HG02970 (cell line): ENCODE results near the gene IL1RAPL2.
"Not testable (repeated sequence)": the region's sequence is repeated elsewhere in the genome, so short reads cannot be mapped to it uniquely, and the experiment has no call there.

ENCODE experiments used
- ATAC-seq: cut with Tn5 transposase; IDR thresholded peaks from one replicate; pipeline ENCODE4 v1.9.1; 2021; ENCODE audit warnings: mild to moderate bottlenecking, moderate library complexity, moderate number of reproducible peaks; ENCODE audit not compliant: unreplicated experiment, low FRiP score

Gene IL1RAPL2

DNA sequence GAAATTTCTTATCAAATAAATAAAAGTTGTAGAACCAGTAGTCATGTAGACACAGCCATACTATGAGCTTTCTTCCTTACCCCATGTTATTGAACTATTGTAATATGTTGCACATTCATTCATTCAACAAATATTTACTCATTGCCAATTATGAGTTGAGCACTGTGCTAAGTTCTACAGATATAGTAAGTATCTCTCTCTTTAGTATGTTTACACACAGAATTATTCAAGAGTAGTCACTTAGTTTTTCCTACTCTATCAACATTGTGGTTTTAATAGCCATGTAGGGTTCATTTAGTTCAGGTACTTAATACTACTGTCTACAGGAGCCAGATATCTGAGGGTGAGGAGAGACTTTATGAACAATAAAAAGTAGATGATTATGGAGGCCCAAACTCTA, 568.3 kb downstream of the IL1RAPL2 start:
- no peak for ATAC-seq

DNA sequence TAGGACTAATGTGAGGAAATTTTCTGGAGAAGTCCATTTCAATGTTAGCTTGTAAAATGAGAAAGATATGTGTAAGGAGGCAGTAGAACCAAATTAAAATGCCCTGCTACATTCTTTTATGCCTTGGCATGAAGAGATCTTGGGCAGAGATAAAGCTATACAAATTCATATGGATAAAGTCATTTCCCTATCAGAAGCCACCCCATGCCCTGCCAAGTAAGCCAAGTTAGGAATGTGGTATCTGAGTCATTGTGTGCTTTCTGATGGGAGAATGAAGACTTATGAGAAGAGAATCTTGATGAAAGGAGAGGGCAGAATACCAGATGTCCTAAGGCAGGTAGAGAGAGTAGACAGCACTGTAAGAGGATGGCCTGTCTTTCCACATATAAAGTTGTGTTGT, 570.8 kb downstream of the IL1RAPL2 start:
- no peak for ATAC-seq

DNA sequence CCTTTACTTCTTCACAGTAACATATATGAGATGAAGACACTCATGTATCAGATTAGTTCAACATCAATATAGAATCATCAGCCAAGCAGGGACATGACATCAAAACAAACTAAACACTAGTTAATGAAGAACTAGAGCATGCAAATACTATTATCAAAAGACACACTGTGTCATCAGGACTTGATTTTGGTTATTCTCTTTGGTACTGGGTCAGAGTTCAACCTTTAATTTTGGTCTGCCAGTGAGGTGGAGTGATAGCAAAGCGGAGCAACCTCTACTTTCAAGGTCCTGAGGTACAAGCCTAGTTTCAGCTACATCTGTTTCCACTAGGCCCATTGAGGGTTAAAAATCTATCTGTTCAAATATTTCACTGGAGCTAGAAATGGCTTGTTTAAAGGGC, 584.0 kb downstream of the IL1RAPL2 start:
- no peak for ATAC-seq

DNA sequence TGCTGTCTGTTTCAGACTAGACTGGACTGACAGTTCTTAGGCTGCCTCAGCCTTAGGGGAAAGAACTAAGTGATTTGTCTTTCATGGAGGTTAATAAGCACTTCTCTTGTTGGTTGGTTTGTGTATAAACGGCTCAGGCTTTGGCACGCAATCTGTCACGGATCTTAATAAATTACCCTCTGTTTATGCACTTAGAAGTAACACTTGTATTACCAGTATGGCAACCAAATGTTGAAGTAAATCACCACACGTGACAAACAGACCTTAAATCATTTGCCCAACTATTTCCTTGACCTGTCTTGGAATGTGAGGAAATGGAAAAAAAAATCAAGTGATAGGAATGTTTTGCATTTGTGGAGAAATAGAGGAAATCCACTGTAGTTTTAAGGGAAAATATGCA, 584.6 kb downstream of the IL1RAPL2 start:
- no peak for ATAC-seq

DNA sequence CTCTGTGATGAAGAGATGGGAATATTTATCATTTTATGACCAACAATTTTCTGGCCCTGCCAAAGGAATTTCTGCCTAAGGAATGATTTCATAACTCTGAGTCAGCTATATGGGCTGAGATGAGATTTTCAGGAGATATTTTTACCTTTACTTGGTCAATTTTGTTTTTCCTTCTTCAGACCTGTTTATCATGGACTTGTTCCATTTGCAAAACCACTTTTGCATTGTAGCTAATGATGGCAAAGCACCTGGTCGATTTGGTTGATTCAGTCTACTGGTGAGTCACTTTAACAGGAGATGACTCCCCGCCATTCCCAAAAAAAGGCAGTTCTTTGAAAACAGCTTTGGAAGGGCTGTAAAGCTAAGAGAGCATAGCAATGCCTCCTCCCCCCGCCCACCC, 601.2 kb downstream of the IL1RAPL2 start:
- no peak for ATAC-seq

DNA sequence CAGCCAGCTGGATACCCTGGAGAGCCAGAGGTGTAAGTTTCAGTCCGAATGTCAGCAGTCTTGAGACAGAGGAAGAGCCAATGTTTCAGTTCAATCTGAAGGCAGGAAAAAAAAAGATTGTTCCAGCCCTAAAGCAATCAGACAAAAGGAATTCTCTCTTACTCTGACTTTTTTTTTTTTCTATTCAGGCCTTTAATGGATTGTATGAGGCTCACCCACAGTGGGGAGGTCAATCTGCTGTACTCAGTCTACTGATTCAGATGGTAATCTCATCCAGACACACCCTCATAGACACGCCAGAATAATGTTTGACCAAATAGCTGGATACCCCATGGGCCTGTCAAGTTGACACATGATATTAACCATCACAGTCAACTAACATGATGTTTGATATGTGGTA, 602.6 kb downstream of the IL1RAPL2 start:
- no peak for ATAC-seq

DNA sequence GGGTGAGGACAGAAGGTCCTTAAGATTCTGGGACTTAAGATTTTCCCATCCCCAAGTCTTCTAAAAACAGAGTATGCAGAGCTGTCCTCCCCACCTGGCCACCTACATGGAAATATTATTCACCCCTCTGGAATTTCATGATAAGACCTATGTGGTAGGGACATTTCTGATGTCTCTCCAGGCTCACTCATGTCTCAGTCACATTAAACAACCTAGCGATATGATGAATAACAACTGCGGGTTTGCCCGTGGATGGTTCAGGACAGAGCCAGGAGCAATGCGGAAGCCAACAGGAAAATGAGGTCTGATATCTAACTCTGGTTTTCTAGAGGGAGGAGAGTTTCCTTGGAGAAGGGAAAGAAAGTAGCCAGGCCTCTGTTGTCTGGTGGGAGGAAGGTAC, 607.1 kb downstream of the IL1RAPL2 start:
- ATAC-seq: no peak

DNA sequence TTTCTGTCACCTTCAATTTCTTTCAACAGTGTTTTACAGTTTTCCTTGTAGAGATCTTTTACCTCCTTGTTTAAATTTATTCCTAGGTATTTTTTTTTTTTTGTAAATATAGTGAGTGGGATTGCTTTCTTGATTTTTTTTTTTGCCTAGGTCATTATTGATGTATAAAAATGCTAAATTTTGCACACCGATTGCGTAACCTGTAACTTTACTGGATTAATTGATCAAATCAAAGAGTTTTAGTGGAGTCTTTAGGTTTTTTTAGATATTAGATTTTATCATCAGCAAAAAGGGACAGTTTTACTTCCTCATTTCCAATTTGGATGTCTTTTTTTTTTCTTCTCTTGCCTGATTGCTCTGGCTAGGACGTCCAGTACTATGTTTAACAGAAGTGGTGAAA, 613.6 kb downstream of the IL1RAPL2 start:
- no peak for ATAC-seq

DNA sequence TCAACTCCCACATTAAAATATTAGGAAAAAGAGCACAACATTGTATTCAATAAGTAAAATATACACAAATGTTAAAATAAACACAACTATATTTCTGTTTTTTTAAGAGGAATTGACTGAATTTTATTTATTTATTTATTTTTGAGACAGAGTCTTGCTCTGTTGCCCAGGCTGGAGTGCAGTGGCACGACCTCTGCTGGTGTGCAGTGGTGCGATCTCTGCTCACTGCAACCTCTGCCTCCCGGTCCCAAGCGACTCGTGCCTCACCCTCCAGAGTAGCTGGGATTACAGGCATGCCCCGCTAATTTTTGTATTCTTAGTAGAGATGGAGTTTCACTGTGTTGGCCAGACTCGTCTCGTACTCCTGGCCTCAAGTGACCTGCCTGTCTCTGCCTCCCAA, 623.1 kb downstream of the IL1RAPL2 start:
- no peak for ATAC-seq

DNA sequence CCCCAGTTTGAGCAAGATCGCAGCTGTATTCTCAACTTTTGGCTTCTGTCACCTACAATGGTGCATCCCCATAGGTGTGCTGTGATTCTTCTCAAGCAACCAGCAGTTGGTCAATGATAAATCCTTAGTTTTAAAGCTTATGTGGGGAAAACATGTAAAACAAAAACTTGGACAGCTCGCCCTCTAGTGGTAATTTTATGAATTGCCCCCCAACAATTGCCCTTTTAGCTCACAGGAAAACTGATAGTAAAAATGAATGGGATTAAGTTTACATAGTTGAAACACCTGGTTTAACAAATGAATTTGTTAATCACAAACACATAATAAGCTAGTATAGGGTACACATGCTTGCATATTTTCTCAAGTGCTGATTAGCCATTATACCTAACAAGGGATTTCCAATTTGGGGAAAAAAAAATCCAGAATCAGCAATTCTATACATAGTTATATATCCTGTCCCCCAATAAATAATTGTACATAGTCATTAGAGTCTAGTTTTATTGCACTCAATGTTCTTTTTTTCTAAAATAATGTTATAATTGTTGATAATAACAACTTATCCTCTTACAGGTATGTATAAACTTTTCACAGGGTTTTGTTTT, 624.4 kb downstream of the IL1RAPL2 start:
- no peak for ATAC-seq

DNA sequence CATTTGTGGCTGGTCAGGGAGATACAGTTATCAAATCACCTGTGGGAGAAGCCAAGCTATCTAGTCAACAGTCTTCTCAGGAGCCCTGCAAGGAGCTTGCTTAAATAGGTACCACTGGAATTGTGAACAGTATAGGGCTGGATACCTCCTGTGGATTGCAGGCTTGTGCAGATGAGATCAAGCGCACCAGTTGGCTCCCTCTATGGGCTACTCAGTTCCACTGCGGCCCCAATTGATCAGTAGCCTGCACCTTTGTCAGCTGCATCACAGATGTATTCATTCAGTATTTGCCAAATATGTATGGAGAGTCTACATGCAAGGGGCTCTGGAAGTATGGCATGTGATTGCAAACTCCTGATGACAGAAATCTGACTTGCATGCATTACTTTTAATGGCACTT, 625.9 kb downstream of the IL1RAPL2 start:
- ATAC-seq: peak; percentile 50

DNA sequence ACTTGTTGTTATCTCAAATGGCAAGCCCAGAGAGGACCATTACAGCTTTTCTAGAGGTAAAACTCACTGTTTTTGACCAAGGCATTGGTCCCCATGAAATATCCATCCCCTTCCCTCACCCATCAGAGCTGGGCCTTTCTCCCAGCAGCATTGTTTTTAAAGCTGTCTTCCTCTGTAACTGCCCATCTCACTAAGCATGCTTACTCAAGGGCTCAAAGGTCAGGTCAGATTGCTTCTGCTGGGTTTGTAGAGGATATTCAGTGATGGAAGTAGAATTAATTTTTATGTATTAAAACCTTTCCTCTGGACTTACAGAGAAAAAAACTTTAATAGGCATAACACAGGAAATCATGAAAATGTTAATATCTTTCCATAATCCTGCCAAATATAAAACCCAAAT, 643.4 kb downstream of the IL1RAPL2 start:
- no peak for ATAC-seq

DNA sequence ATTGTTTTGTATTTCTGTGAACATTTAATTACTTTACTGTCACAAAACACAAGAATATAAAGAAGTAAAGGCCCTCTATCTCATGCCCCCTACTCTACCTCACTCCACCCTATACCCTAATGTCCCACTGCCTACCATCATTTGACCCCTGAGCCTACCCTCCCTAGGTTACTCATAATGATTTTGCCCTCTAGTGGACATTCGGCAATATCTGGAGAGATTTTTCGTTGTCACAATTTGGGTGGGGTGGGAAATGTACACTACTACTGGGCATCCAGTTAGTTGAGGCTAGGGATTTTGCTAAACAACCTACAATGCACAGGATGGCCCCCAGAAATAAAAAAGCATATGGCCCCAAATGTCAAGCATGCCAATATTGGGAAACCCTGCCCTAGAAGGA, 644.3 kb downstream of the IL1RAPL2 start:
- no peak for ATAC-seq

DNA sequence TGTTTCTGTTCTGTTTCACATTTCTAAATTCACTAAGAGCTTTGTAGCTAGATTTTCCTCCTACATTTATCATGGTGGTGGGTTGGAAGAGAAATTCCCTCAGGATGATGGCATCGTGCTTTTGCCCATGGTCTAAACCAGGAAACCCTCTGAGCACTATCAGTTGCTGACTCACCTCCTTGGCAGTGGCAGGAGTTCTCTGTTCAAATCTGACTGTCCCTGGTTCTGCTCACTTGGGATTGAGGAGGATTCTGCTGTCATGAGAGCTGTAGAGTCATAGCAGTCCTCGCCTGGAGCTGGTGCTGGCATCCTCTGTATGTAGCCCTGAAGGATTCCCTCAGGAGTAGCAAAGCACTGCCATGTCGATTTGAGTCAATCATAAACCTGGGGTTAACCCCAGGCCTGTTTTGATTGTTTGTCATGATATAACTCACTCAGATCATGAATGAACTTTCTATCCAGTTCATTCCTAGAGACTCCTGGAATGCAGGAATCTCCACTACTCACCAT, 645.1 kb downstream of the IL1RAPL2 start:
- ATAC-seq: no peak

DNA sequence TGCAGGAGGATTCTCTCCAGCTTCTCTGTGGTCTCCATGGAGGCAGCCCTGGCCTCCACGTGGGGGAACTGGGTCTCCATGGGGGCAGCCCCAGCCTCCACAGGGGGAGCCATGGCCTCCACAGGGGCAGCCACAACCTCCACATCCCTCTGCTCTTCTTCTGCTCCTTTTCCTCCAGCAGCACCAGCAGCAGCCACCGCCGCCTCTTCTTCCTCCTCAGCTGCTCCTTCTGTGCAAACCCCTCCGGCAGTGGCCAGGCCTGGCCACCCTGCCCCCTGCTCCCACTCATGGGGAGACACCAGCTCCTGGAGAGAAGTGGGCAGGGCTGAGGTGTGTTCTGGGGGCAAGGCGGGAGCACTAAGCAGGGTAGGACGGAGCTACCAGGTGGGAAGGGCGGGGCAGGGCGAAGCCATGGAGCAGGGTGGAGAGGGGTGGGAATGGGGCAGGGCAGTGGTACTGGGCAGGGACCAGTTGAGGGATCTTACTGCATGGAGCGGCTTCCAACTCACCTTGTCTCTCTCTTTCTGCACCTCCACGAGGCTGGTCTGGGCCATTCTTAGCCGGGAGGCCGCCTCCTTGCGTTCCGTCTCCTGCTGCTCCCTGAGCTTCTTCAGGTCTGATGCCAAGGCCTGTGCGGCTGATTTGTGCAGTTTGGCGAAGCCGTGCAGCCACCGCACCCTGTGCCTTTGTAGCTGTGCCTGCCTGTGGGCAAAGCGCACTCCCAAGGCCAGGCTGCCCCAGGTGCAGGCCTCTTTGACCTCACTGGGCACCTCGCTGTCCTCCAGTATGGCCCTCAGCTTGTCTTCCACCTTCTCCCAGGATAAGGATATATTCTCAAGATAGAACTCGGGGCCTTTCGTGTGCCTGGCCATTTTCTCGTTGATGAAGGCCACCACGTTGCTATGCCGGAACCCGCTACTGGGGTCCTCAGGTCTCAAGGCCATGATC, 653.7 kb downstream of the IL1RAPL2 start:
- ATAC-seq: no peak

DNA sequence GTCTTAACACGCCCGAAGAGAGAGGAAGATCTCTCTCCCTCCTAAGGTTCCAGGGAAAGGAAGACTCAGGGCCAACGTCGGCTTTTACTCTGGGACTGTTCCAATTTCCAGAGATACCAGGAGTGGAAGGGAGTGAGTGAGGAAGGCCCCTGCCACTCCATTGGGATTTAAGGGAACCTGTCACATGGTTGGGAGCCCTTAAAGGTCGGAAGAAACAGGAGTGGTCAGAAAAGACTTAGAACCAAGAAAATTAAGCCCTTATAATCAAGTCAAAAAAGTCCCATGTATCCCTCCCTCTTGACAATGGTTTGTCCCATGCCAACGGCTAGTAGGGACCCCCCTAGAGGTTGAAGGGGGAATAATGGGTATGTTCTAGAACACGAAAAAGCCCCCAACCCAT, 654.6 kb downstream of the IL1RAPL2 start, which contains the start of gene TEX13A:
Gene TEX13A, minus strand, starts transcription at position 59 of the 400 bp plus-strand sequence. CDS start 297 bp downstream, outside the sequence.
- ATAC-seq: no peak

DNA sequence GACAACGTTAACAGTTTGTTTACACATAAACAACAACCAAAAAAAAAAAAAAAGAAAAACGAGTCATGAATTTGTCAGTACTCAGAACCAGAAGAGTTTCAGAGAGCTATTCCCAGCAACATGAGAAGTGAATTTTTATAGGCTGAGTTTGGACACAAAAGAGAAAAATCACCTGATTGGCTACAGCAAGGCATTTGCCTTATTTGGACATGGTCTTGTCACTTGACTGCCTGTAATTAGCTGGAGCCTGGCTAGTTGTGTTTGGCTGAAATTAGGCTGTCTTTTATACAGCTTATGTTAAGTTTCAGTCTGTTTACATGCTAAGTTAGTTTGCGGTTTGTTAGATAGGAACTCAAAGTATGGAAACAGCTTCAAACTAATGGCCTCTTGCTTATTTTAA, 655.4 kb downstream of the IL1RAPL2 start:
- ATAC-seq: no peak

DNA sequence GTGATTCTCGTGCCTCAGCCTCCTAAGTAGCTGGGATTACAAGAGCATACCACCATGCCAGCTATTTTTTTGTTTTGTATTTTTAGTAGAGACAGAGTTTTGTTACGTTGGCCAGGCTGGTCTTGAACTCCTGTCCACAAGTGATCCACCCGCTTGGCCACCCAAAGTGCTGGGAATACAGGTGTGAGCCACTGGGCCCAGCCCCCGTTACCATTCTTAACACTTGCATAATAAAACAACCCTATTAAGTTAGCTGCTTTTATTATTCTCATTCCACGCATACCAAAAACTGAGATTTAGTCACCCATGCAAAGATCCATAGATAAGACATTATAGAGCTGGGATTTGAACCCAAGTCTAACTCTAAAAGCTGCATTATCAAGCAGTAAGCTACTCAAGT, 660.5 kb downstream of the IL1RAPL2 start:
- ATAC-seq: no peak

DNA sequence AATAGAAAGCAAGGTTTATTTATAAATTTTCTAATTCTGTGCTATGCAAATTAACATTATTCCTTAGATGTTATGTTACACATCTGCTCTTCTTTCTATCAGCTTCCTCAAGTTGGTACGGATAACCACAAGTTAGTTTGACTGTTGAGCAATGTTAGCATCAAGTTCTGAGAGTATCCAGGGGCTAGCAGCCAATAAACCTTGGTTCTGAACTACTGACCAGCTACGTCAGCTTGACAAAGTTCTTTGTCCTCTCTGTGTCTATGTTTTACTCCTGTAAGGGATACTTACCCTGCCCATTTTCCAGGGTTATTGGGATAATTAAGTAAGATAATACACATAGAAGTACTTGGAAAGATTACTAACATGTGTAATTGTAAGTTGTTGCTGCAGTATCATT, 662.6 kb downstream of the IL1RAPL2 start:
- ATAC-seq: no peak

DNA sequence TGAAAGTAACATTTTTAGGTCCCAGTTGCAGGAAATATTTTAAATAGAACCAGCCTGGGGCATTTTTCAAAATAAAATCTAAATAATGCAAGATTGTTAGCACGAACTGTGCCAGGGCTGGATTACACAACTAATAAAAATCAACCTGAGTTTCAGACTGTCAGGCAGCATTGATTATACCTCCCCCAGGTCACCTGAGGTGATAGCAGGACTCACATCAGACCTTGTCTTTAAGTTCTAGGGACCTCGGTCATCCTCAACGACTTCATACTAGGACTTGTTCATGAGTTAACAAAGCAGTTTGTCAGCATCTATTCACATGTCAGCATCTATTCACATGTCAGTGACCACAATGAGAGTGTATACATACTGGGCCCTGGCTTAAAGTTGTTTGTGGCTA, 663.1 kb downstream of the IL1RAPL2 start:
- no peak for ATAC-seq

DNA sequence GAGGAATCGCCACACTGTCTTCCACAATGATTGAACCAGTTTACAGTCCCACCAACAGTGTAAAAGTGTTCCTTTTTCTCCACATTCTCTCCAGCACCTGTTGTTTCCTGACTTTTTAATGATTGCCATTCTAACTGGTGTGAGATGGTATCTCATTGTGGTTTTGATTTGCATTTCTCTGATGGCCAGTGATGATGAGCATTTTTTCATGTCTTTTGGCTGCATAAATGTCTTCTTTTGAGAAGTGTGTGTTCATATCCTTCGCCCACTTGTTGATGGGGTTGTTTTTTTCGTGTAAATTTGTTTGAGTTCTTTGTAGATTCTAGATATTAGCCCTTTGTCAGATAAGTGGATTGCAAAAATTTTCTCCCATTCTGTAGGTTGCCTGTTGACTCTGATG, 671.4 kb downstream of the IL1RAPL2 start:
- not testable (repeated sequence) for ATAC-seq

DNA sequence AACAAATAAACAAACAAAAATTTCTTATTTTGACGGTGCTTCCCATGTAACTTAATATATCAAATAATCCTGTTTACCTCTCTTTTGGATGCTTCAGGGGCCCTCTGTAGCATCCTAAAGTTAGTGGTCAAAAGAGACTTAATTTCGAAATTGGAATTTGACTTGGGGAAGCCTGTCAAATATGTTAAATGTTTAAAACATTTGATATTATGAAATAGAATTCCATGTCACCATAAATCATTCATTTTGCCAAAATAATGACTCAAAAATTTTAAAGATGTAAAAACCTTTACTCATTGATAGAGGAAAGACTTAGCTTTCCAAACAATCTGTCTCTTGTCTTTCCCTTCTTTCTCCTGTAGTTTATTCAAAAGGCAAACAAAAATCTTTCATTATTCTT, 675.1 kb downstream of the IL1RAPL2 start:
- ATAC-seq: no peak
